Natural killer cell treated with Interleukin-12 subunit alpha and Interleukin-12 subunit beta and Interleukin-15 and Interleukin-18, amount 100 ng/mL, for 72 hours (primary cell): ENCODE data around the gene NXPH2. TPM values are rescaled to one million over a fixed set of nuclear protein-coding genes. Genes with fewer than 3 reads are reported as not detected.
"Not testable (repeated sequence)": the region's sequence is repeated elsewhere in the genome, so short reads cannot be mapped to it uniquely, and the experiment has no call there.

Source experiments
- ATAC-seq, 2 donors: fragments of 150-1000 bp; cut with Tn5 transposase in 1 of 2; sonication (Bioruptor Pico), chemical (Tn5 transposase) in 1 of 2; 2 replicates each; pipeline ENCODE4 v1.10.0; 2021
- DNase-seq: peaks from one replicate; pipeline ENCODE4 v3.0.0; 2022; ENCODE audit warnings: low spot score
- H3K27ac Mint-ChIP-seq, 2 donors: 1 replicate in 1 of 2; 2 replicates in 1 of 2; pipeline ENCODE4 v1.8.0; 2022; ENCODE audit warnings: mixed read lengths in 2 of 2, mild to moderate bottlenecking in 1 of 2, moderate library complexity in 1 of 2
- H3K27me3 Mint-ChIP-seq, 2 donors: 1 replicate in 1 of 2; 2 replicates in 1 of 2; pipeline ENCODE4 v1.8.0; 2022; ENCODE audit warnings: mixed read lengths in 2 of 2
- H3K36me3 Mint-ChIP-seq: one replicate; pipeline ENCODE4 v1.8.0; 2022; ENCODE audit warnings: mixed read lengths
- H3K4me1 Mint-ChIP-seq, 2 donors: 1 replicate in 1 of 2; 2 replicates in 1 of 2; pipeline ENCODE4 v1.8.0; 2022; ENCODE audit warnings: low read depth in 2 of 2, mixed read lengths in 2 of 2, mild to moderate bottlenecking in 1 of 2
- H3K4me3 Mint-ChIP-seq: one replicate; pipeline ENCODE4 v1.8.0; 2022; ENCODE audit warnings: mixed read lengths
- H3K9me3 Mint-ChIP-seq: 2 replicates; pipeline ENCODE4 v1.8.0; 2022; ENCODE audit warnings: mixed read lengths
- total RNA-seq, 2 donors: library from RNA; stranded (reverse); gene quantifications; one replicate each; pipeline ENCODE4 v1.2.3, GENCODE V29; 2022

Gene NXPH2
- total RNA-seq, 2 donors from 2014 or later: not detected

DNA sequence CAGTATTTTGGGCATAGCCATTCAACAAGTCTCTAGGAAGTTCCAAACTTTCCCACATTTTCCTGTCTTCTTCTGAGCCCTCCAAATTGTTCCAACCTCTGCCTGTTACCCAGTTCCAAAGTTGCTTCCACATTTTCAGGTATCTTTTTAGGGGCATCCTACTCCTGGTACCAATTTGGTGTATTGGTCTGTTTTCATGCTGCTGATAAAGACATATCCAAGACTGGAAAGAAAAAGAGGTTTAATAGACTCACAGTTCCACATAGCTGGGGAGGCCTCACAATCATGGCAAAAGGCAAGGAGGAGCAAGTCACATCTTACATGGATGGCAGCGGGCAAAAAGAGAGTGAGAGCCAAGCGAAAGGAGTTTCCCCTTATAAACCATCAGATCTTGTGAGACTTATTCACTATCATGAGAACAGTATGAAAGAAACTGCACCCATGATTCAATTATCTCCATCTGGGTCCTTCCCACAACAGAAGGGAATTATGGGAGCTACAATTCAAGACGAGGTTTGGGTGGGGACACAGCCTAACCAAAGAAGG lies 43.1 kb downstream of the NXPH2 start:
- H3K4me1 Mint-ChIP-seq, H3K4me3 Mint-ChIP-seq, H3K27me3 Mint-ChIP-seq, H3K27ac Mint-ChIP-seq, DNase-seq, ATAC-seq: not testable (repeated sequence)
- Mint-ChIP-seq H3K36me3 (peaks cover 20% of the 10 kb centered on the region), H3K9me3 (peaks cover 18% of the 10 kb centered on the region)

DNA sequence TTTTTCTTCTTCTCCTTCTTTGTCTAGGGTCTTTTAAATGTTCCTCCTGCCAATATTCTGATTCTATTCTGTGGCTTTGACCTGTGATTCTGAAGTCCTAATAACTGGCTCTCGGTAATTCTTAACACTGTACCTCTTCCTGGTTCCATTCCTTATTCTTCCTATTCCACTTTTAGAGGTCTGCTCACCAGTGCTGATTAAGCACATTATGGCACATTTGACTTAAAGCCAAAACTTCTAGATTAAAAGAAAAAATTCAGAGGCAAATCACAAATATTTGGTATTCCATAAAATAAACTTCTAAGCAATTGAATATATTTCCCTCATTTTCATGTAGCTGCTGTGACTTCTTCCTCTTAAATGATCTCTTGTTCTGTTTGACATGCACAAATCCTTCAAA lies 47.5 kb downstream of the NXPH2 start:
- DNase-seq (no peak), ATAC-seq (no peak)
- Mint-ChIP-seq H3K4me1 (no peaks in the 10 kb centered on the region), H3K4me3 (no peak overlapping the region), H3K36me3 (peaks cover 20% of the 10 kb centered on the region), H3K27ac (no peak overlapping the region), H3K9me3 (peaks cover 15% of the 10 kb centered on the region), H3K27me3 (no peaks in the 10 kb centered on the region)

DNA sequence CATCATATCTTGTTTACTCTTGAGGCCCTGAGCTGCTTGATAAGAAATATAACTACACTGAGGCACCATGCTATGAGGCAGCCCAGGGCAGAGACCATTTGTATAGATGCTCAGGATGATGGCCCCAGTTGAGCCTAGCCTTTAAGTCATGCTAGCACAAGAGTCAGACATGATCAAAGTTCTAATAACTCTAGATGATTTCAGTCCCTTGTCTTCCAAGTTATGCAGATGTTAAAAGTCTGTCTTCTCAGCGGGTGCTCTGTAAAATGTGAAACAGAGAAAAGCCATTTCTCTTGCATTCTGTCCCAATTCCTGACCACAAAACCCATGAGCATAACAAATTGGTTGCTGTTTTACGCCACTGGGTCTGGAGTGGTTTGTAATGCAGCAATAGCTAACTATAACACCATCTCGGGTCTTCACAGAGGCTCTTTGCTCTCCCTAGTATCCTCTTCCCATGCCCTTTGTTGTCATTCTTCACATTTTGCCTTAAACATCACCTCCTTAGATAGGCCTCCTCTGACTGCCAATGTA lies 49.6 kb downstream of the NXPH2 start:
- H3K27me3 Mint-ChIP-seq: no peaks in the 10 kb centered on the region
- H3K4me3 Mint-ChIP-seq: no peak overlapping the region
- peaks cover 13% of the 10 kb centered on the region for H3K36me3 Mint-ChIP-seq
- no peaks in the 10 kb centered on the region for H3K4me1 Mint-ChIP-seq
- DNase-seq: no peak
- H3K9me3 Mint-ChIP-seq: peaks cover 9% of the 10 kb centered on the region
- H3K27ac Mint-ChIP-seq: no peak overlapping the region
- no peak for ATAC-seq

DNA sequence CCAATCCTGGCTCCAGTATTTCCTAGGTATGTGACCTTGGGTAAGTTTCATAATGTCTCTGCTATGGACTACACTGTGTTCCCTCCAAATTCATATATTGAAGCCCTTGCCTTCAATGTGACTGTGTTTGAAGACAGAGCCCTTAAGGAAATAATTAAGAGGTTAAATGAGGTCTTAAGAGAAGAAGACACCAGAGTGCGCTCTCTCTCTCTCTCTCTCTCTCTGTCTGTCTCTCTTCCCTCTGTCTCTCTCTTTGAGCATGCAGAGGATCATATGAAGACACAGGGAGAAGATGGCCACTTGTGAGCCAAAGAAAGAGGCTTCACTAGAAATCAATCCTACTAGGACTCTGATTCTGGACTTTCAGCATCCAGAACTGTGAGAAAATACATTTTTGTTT lies 52.2 kb downstream of the NXPH2 start:
- DNase-seq: no peak
- no peak for ATAC-seq
- no peaks in the 10 kb centered on the region for H3K36me3 Mint-ChIP-seq
- no peak overlapping the region for H3K4me3 Mint-ChIP-seq
- H3K9me3 Mint-ChIP-seq: no peaks in the 10 kb centered on the region
- H3K4me1 Mint-ChIP-seq: no peaks in the 10 kb centered on the region
- H3K27me3 Mint-ChIP-seq: no peaks in the 10 kb centered on the region
- H3K27ac Mint-ChIP-seq: no peak overlapping the region

DNA sequence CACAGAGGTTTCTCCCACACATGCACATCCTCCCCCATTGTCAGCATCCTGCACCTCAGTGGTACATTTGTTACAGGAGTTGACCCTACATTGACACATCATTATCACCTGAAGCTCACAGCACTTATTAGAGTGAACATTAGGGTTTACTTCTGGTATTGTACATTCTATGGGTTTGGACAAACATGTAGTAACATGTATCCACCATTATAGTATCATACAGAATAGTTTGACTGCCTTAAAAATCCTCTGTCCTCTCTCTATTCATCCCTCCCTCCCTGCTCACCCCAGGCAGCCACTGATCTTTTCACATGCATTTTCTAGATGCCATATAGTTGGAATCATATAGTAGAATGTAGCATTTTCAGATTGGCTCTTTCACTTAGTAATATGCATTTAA lies 53.5 kb downstream of the NXPH2 start:
- H3K27ac Mint-ChIP-seq: no peak overlapping the region
- H3K9me3 Mint-ChIP-seq: no peaks in the 10 kb centered on the region
- H3K4me3 Mint-ChIP-seq: no peak overlapping the region
- H3K36me3 Mint-ChIP-seq: no peaks in the 10 kb centered on the region
- no peaks in the 10 kb centered on the region for H3K27me3 Mint-ChIP-seq
- H3K4me1 Mint-ChIP-seq: no peaks in the 10 kb centered on the region
- no peak for ATAC-seq
- no peak for DNase-seq

DNA sequence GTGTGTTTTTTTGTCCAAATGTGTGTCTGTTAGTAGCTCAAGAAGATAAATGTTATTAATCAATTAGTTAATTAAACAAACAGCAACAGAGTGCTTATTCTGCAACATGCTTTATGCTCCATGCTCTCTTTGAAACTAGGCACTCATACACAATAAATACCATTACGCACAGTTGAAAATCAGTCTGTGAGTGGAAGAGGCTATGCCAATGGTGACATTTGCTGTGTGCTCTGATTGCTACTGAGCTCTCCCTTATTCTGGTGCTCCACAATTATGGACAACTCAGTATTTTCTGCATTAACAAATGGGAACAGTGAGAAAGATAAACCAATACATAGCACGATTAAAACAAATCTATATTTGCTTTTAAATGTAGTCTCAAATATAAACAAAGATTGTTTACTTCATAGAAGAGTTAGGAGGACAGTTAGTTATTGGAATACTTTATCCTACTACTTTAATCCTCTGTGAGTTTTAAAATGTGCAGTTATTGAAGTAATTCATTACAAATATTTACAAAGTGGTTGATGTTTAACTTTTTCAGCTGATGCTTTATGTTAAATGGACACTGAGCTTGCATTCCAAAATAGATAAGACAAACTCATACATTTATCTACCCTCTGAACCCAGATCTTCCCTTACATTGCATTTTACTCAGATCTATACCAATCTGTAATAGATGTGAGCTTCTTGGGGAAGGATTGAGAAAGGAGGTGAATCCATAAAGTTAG lies 55.3 kb downstream of the NXPH2 start:
- Mint-ChIP-seq H3K4me3 (no peak overlapping the region), H3K4me1 (no peaks in the 10 kb centered on the region), H3K27me3 (no peaks in the 10 kb centered on the region), H3K27ac (no peak overlapping the region), H3K9me3 (no peaks in the 10 kb centered on the region), H3K36me3 (no peaks in the 10 kb centered on the region)
- ATAC-seq (no peak), DNase-seq (no peak)

DNA sequence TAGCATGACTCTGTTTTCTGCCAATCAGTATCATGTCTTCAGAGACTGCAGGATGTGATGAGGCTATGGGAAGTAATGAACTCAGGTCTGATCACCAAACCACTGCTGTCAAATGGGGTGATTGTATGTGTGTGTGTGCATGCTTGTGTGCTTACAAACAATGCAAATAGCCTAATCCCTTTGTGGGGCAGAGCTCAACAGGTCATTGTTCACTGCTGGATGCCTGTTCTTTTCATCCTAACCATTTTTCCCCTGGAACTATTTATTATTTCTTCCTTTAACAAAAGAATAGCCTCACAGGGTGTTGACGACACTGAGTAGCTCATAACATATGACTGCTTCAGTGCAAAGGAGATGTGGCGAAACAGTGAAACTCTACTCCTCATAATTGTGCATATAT lies 55.9 kb downstream of the NXPH2 start:
- no peaks in the 10 kb centered on the region for H3K36me3 Mint-ChIP-seq
- H3K9me3 Mint-ChIP-seq: no peaks in the 10 kb centered on the region
- H3K4me3 Mint-ChIP-seq: no peak overlapping the region
- H3K27ac Mint-ChIP-seq: no peak overlapping the region
- no peak for DNase-seq
- H3K27me3 Mint-ChIP-seq: no peaks in the 10 kb centered on the region
- H3K4me1 Mint-ChIP-seq: no peaks in the 10 kb centered on the region
- ATAC-seq: no peak

DNA sequence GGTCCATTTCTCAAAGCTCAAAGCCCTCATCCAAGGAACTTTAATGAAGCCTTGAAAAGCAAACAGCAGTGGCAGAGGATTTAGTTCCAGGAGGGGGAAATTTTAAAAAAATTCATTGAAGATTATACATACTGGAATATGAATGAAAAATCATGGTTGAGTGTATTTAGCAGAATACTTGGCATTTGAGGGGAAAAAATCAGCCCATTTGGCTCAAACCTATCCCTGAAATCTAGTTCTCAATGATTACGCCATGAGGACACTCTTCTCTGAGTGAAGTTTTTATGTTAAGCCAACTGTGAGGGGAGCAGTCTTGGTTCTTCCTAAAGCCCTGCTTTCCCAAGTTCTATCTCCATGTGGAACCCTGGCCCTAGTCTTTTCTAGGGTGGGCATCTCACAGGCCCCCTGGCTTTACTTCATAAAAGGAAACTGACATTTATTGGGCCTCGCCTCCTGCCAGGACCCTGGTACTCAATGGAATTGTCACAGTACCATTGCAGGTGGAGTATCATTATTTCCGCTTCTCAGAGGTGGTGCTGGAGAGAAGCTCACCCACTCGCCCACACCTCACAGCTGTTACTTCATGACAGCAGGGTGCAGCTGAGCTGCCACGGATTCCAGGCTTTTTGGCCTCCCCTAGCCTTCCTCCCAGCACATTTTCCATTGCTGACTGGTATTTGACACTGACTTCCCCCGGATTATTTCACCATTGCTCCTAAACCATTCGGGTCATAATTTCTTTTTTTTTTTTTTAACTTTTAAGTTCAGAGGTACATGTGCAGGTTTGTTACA lies 56.8 kb downstream of the NXPH2 start:
- H3K9me3 Mint-ChIP-seq: no peaks in the 10 kb centered on the region
- no peaks in the 10 kb centered on the region for H3K36me3 Mint-ChIP-seq
- DNase-seq: no peak
- no peak overlapping the region for H3K4me3 Mint-ChIP-seq
- ATAC-seq: no peak
- no peak overlapping the region for H3K27ac Mint-ChIP-seq
- no peaks in the 10 kb centered on the region for H3K27me3 Mint-ChIP-seq
- no peaks in the 10 kb centered on the region for H3K4me1 Mint-ChIP-seq

DNA sequence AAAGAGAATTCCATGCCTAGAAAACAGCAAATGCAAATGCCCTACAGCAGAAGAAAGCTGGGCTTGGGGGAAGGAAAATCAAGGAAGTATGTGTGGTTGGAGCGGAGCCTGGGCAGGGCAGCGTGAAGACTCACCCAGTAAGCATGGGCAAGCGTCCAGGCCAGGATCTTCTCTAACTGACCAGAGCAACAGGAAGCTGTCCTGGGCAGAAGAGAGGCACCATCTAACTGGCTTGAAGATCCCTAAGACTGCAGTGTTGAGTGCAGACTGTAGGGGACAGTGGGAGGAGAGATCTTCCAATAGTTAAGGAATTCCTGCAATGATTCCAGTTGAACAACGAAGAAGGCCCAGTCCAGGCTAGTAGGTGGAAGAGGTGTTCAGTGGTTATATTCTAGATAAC lies 57.9 kb downstream of the NXPH2 start:
- Mint-ChIP-seq H3K4me3 (no peak overlapping the region), H3K27ac (no peak overlapping the region), H3K27me3 (peaks cover 0 to 8% of the 10 kb centered on the region in 2 donors), H3K4me1 (peaks cover 0 to 5% of the 10 kb centered on the region in 2 donors), H3K36me3 (no peaks in the 10 kb centered on the region), H3K9me3 (no peaks in the 10 kb centered on the region)
- ATAC-seq (no peak), DNase-seq (no peak)

DNA sequence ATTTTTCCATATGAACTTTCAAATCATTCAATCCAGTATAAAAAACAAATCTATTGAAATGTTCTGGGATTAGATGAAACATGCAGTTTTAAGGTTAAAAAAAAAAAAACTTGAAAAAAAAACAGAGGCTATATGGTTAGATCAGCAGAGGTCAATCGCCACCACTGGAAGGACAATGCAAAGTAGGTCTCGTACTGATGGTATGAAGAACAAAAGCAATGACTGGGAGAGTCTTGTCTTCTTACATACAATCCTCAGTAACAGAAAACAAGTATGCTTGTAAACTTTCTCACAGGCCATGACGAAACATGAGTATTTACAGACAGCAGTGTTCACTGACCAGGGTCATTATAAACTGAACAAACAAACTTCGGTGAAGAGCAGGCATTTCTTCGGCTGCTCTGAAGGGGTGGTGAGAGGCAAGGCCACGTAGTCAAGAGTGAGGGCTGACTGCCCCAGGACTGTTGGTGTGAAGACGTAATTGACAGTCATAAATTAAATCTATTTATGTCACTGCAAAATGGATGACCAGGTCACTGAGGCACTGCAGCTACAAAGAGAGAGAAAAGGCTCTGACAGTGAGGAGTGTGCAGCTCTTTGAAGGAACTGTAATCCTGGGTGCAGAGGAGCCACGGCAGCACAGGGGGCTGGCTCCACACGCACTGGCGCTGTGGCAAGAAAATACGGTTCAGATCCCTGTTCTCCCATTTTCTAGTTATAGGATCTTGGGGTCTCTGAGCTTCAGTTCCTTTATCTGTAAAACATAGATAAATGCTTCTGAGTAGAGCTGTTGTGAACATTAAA lies 60.0 kb downstream of the NXPH2 start:
- ATAC-seq: no peak

DNA sequence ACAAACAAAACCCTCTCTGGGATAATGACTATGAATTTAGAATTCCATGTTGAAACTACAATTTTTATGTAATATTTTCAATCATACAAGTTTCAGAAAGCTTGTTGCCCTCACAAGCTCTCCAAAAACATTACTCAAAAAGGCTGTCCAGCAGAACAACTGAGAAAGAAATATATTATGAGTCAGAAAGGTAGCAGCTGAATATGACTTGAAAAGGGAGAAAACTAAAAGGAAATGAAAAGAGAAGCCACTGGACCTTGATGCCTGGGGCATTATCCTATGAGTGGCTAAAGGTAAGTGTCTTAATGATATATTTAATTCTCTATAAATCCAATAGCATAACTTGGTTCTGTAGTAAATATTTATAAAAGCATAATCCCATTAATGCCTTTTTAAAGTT lies 61.8 kb downstream of the NXPH2 start:
- DNase-seq (no peak), ATAC-seq (no peak)
- Mint-ChIP-seq H3K36me3 (no peaks in the 10 kb centered on the region), H3K4me3 (no peak overlapping the region), H3K4me1 (peaks cover 0 to 5% of the 10 kb centered on the region in 2 donors), H3K9me3 (no peaks in the 10 kb centered on the region), H3K27ac (no peak overlapping the region), H3K27me3 (peaks cover 0 to 13% of the 10 kb centered on the region in 2 donors)

More for the DNA sequence above, 60.0 kb downstream of the NXPH2 start:
- Mint-ChIP-seq H3K9me3 (no peaks in the 10 kb centered on the region), H3K27ac (no peak overlapping the region), H3K4me3 (no peak overlapping the region), H3K27me3 (peaks cover 0 to 13% of the 10 kb centered on the region in 2 donors), H3K36me3 (no peaks in the 10 kb centered on the region), H3K4me1 (peaks cover 0 to 5% of the 10 kb centered on the region in 2 donors)
- no peak for DNase-seq

DNA sequence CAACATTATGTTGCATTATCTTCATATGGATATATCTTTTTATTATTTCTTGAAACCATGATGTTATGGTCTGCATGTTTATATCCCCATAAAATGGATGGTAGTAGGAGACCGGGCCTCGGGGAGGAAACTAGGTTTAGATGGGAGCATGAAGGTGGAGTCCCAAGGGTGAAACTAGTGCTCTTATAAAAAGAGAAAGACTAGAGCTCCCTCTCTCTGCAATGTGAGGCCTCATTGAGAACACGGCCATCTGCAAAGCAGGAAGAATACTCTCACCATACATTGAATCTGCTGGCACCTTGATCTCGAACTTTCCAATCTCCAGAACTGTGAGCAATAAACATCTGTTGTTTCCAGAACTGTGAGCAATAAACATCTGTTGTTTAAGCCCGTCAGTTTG lies 64.0 kb downstream of the NXPH2 start:
- H3K9me3 Mint-ChIP-seq: peaks cover 3% of the 10 kb centered on the region
- H3K4me1 Mint-ChIP-seq: peaks cover 0 to 5% of the 10 kb centered on the region in 2 donors
- H3K27me3 Mint-ChIP-seq: peaks cover 0 to 13% of the 10 kb centered on the region in 2 donors
- H3K4me3 Mint-ChIP-seq: no peak overlapping the region
- no peak for ATAC-seq
- H3K27ac Mint-ChIP-seq: no peak overlapping the region
- no peak for DNase-seq
- no peaks in the 10 kb centered on the region for H3K36me3 Mint-ChIP-seq

DNA sequence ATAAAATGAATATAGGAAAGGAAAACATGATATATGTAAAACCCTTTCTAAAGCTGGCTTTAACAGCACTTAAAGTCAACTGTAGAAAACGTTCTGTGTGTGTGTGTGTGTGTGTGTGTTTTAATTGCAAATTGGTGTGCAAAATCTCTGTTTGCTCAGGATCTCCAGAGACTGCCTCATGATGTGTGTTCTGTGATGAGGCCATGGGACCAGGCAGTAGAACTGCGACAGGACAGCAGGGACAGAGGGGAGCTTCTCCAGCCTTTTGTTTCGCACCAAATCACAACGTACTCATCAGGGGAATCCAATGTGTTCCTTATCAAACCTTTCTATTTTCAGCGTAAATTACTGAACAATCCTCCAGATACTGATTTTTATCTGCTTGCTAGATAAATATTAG lies 66.7 kb downstream of the NXPH2 start:
- peaks cover 3% of the 10 kb centered on the region for H3K9me3 Mint-ChIP-seq
- H3K27ac Mint-ChIP-seq: no peak overlapping the region
- H3K4me1 Mint-ChIP-seq: peaks cover 0 to 5% of the 10 kb centered on the region in 2 donors
- H3K36me3 Mint-ChIP-seq: no peaks in the 10 kb centered on the region
- H3K4me3 Mint-ChIP-seq: no peak overlapping the region
- H3K27me3 Mint-ChIP-seq: peaks cover 0 to 13% of the 10 kb centered on the region in 2 donors
- no peak for ATAC-seq
- no peak for DNase-seq
